ENCODE measurements around the gene KCNQ2. TPM values are rescaled to one million over a fixed set of nuclear protein-coding genes. Genes with fewer than 3 reads are reported as not detected.
"Not testable (repeated sequence)": the region's sequence is repeated elsewhere in the genome, so short reads cannot be mapped to it uniquely, and the experiment has no call there.

Gene KCNQ2
- total RNA-seq, 2 experiments from 2014 or later, result not detected

DNA sequence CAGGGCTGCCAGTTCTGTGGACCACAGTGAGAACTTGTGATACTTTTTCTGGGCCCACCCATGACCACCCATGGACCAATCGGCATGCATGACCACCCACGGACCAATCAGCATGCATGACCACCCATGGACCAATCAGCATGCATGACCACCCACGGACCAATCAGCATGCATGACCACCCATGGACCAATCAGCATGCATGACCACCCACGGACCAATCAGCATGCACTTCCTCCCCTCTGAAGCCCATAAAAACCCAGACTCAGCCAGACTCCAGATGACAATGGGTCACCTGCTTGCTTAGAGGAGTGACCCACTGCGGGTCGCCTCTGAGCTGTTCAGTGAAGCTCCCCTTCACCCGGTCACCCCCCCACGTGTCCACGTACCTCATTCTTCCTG lies 92.6 kb downstream of the KCNQ2 start:
- H3K4me1 Mint-ChIP-seq; H3K4me3 Mint-ChIP-seq; DNase-seq; H3K36me3 Mint-ChIP-seq (ENCODE audit: low read depth); POLR2A ChIA-PET; H3K9me3 Mint-ChIP-seq; H3K27me3 Mint-ChIP-seq; H3K27ac Mint-ChIP-seq: not testable (repeated sequence)
- CTCF ChIA-PET, result interaction anchor here (3.4 kb wide), 1 partner anchor 156 kb away, joined by 23 read pairs; no protein-coding TSS in a partner anchor

GRCh38 chr20:63379296-63379695 lies 93.2 kb downstream of the KCNQ2 start:
- DNase-seq, result no peak
- peaks cover 3% of the 10 kb centered on the region for H3K27me3 Mint-ChIP-seq
- ChIA-PET POLR2A (no interaction called here), CTCF (no interaction called here)
- no peak overlapping the region for H3K27ac Mint-ChIP-seq
- H3K4me3 Mint-ChIP-seq, result no peak overlapping the region
- no peaks in the 10 kb centered on the region for H3K36me3 Mint-ChIP-seq (ENCODE audit: low read depth)
- no peaks in the 10 kb centered on the region for H3K4me1 Mint-ChIP-seq
- no peaks in the 10 kb centered on the region for H3K9me3 Mint-ChIP-seq

DNA sequence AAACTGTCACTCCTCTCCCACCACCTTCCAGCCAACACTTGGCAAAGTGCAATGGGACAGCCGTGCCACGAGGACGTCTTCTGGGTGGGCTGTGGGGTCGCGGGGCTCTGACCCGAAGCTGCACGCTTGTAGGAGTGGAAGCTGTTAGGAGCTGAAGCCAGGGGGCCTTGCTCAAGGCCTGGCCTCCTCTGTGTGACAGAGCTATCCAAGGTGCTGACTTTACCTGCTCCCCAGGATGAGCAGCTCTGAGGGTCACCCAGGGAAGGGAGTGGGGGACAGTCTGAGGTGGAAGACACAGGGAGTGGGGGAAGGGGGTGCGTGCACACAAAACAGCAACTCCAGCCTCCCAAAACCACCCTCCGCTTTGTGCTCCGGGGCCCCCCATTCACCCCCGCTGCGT lies 93.8 kb downstream of the KCNQ2 start:
- no peaks in the 10 kb centered on the region for H3K4me1 Mint-ChIP-seq
- no peaks in the 10 kb centered on the region for H3K9me3 Mint-ChIP-seq
- no peaks in the 10 kb centered on the region for H3K36me3 Mint-ChIP-seq (ENCODE audit: low read depth)
- CTCF ChIA-PET, result no interaction called here
- POLR2A ChIA-PET, result no interaction called here
- no peak overlapping the region for H3K4me3 Mint-ChIP-seq
- DNase-seq, result no peak
- peaks cover 3% of the 10 kb centered on the region for H3K27me3 Mint-ChIP-seq
- H3K27ac Mint-ChIP-seq, result no peak overlapping the region

GRCh38 chr20:63377951-63378381 lies 94.5 kb downstream of the KCNQ2 start:
- ChIA-PET POLR2A (no interaction called here), CTCF (interaction anchor here (1.2 to 1.8 kb wide), 2 partner anchors 154 to 163 kb away, joined by 3 to 7 read pairs; no protein-coding TSS in a partner anchor)
- no peaks in the 10 kb centered on the region for H3K36me3 Mint-ChIP-seq (ENCODE audit: low read depth)
- H3K9me3 Mint-ChIP-seq, result no peaks in the 10 kb centered on the region
- H3K4me1 Mint-ChIP-seq, result no peaks in the 10 kb centered on the region
- peaks cover 3% of the 10 kb centered on the region for H3K27me3 Mint-ChIP-seq
- H3K27ac Mint-ChIP-seq, result no peak overlapping the region
- DNase-seq, result no peak
- no peak overlapping the region for H3K4me3 Mint-ChIP-seq

- POLR2A ChIA-PET, result interaction anchor here (0.7 kb wide), 1 partner anchor 64 kb away, joined by 3 read pairs; no protein-coding TSS in a partner anchor
- Mint-ChIP-seq H3K4me3 (no peak overlapping the region), H3K9me3 (no peaks in the 10 kb centered on the region)
Observed at GRCh38 chr20:63377256-63377941, 95.1 kb downstream of the KCNQ2 start.

GRCh38 chr20:63376283-63377250 lies 95.9 kb downstream of the KCNQ2 start:
- CTCF ChIA-PET, result interaction anchor here (1.2 to 1.8 kb wide), 2 partner anchors 153 to 162 kb away, joined by 3 to 7 read pairs; no protein-coding TSS in a partner anchor

More at GRCh38 chr20:63377256-63377941, 95.1 kb downstream of the KCNQ2 start:
- H3K36me3 Mint-ChIP-seq (ENCODE audit: low read depth), result no peaks in the 10 kb centered on the region
- peaks cover 3% of the 10 kb centered on the region for H3K27me3 Mint-ChIP-seq
- no peaks in the 10 kb centered on the region for H3K4me1 Mint-ChIP-seq
- CTCF ChIA-PET, result interaction anchor here (1.2 to 1.8 kb wide), 2 partner anchors 154 to 163 kb away, joined by 3 to 7 read pairs; no protein-coding TSS in a partner anchor
- H3K27ac Mint-ChIP-seq, result no peak overlapping the region
- DNase-seq, result no peak

DNA sequence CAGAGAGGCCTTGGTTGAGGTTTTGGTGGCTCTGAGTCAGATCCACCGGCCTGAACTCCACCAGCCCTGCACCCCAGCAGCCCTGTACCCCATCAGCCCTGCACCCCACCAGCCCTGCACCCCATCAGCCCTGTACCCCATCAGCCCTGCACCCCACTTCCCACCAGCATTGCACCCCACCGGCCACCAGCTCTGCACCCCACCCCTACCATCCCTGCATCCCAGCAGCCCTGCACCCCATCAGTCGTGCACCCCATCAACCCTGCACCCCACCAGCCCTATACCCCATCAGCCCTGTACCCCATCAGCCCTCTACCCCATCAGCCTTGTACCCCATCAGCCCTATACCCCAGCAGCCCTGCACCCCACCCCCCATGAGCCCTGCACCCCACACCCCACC lies 97.0 kb downstream of the KCNQ2 start:
- Mint-ChIP-seq H3K27me3 (peaks cover 3% of the 10 kb centered on the region), H3K4me1 (no peaks in the 10 kb centered on the region), H3K4me3 (no peak overlapping the region), H3K27ac (no peak overlapping the region), H3K9me3 (no peaks in the 10 kb centered on the region), H3K36me3 (ENCODE audit: low read depth) (no peaks in the 10 kb centered on the region)
- ChIA-PET POLR2A (no interaction called here), CTCF (no interaction called here)
- no peak for DNase-seq

More at GRCh38 chr20:63376283-63377250, 95.9 kb downstream of the KCNQ2 start:
- H3K9me3 Mint-ChIP-seq, result no peaks in the 10 kb centered on the region
- no peak overlapping the region for H3K4me3 Mint-ChIP-seq
- no peak for DNase-seq
- POLR2A ChIA-PET, result interaction anchor here (0.7 kb wide), 1 partner anchor 65 kb away, joined by 3 read pairs; no protein-coding TSS in a partner anchor
- H3K36me3 Mint-ChIP-seq (ENCODE audit: low read depth), result no peaks in the 10 kb centered on the region
- H3K27me3 Mint-ChIP-seq, result peaks cover 3% of the 10 kb centered on the region
- H3K4me1 Mint-ChIP-seq, result no peaks in the 10 kb centered on the region
- no peak overlapping the region for H3K27ac Mint-ChIP-seq

DNA sequence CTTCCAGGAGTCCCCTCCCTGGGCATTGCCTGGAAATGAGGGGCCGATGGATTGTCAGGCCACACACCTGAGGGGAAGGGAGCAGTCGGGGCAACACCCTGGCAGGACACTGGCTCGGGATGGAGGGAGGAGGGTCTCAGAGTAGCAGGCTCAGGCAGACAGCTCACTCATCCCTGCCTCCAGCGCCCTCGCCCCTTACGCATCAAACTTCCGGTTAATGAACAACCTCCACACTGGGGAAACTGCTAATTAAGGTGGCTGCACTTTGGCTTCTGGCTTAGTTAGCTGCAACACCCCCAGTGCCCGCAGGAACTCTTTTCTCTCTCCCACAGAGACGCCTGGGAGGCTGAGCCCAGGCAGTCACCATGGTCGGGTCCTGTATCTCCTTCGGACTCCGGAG lies 98.0 kb downstream of the KCNQ2 start:
- Mint-ChIP-seq H3K27ac (no peak overlapping the region), H3K9me3 (no peaks in the 10 kb centered on the region), H3K4me1 (no peaks in the 10 kb centered on the region), H3K27me3 (peaks cover 3% of the 10 kb centered on the region), H3K36me3 (ENCODE audit: low read depth) (no peaks in the 10 kb centered on the region), H3K4me3 (no peak overlapping the region)
- POLR2A ChIA-PET, result no interaction called here
- no peak for DNase-seq
- CTCF ChIA-PET, result no interaction called here

- ChIA-PET CTCF (no interaction called here), POLR2A (no interaction called here)
- Mint-ChIP-seq H3K4me3 (no peak overlapping the region), H3K36me3 (ENCODE audit: low read depth) (no peaks in the 10 kb centered on the region), H3K27ac (no peak overlapping the region), H3K9me3 (no peaks in the 10 kb centered on the region), H3K4me1 (no peaks in the 10 kb centered on the region), H3K27me3 (peaks cover 3% of the 10 kb centered on the region)
- DNase-seq, result no peak
Observed at GRCh38 chr20:63373996-63374395, 98.5 kb downstream of the KCNQ2 start.

GRCh38 chr20:63372971-63373885 lies 99.2 kb downstream of the KCNQ2 start:
- DNase-seq, result no peak
- no peaks in the 10 kb centered on the region for H3K9me3 Mint-ChIP-seq
- H3K36me3 Mint-ChIP-seq (ENCODE audit: low read depth), result no peaks in the 10 kb centered on the region
- CTCF ChIA-PET, result no interaction called here
- POLR2A ChIA-PET, result no interaction called here
- H3K27ac Mint-ChIP-seq, result no peak overlapping the region
- H3K4me3 Mint-ChIP-seq, result no peak overlapping the region
- no peaks in the 10 kb centered on the region for H3K4me1 Mint-ChIP-seq
- H3K27me3 Mint-ChIP-seq, result peaks cover 3% of the 10 kb centered on the region

- ChIA-PET CTCF (no interaction called here), POLR2A (no interaction called here)
- no peak for DNase-seq
- Mint-ChIP-seq H3K9me3 (no peaks in the 10 kb centered on the region), H3K27me3 (peaks cover 3% of the 10 kb centered on the region), H3K4me3 (no peak overlapping the region), H3K36me3 (ENCODE audit: low read depth) (no peaks in the 10 kb centered on the region), H3K4me1 (no peaks in the 10 kb centered on the region), H3K27ac (no peak overlapping the region)
Observed at GRCh38 chr20:63371291-63371865, 101.1 kb downstream of the KCNQ2 start.

- Mint-ChIP-seq H3K4me3 (no peak overlapping the region), H3K9me3 (no peaks in the 10 kb centered on the region), H3K4me1 (no peaks in the 10 kb centered on the region), H3K36me3 (ENCODE audit: low read depth) (no peaks in the 10 kb centered on the region), H3K27ac (no peak overlapping the region), H3K27me3 (no peaks in the 10 kb centered on the region)
- POLR2A ChIA-PET, result no interaction called here
- CTCF ChIA-PET, result no interaction called here
- no peak for DNase-seq
Observed at GRCh38 chr20:63370618-63371187, 101.8 kb downstream of the KCNQ2 start.
